SH-SY5Y (cell line): ENCODE results near the gene PLAC1.

Experiments used
- GATA2 ChIP-seq: IDR thresholded peaks from 2 replicates; pipeline ENCODE4 v1.6.1; 2011; ENCODE audit warnings: mild to moderate bottlenecking, low read depth, low read length
- GATA3 ChIP-seq: IDR thresholded peaks from 2 replicates; pipeline ENCODE4 v1.6.1; 2011; ENCODE audit warnings: low read depth, mild to moderate bottlenecking, low read length, moderate library complexity

DNA sequence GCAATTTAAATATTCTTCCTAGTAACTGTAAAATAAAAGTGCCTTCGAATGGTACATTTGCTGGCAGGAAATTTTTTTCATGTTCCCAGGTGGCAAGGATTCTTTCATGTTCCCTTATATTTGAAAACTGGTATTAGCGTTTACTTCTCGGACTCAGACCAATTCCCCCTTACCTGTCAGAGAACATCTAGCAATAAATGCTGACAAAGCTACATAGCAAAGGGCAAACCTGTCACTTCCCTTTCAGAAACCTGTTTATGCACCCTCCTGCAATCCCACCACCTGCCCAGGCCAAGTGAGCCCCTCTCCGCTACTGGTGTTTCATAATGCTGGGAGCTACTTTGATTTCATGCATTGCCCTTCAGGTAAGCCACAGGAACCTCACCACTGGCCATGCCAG lies 100.1 kb downstream of the PLAC1 start:
- TF ChIP-seq GATA3: no peak
- TF ChIP-seq GATA2: no peak
